Stimulated activated naive CD8-positive, alpha-beta T cell treated with anti-CD3 and anti-CD28 coated beads, Interleukin-15, Interleukin-2, amounts not matched to agents 100 ng/mL and 50 ng/mL, for 24 hours (primary cell): Measurements from ENCODE around the gene RPL13A.

Source experiments
- H3K27ac Mint-ChIP-seq: one replicate; pipeline ENCODE4 v1.8.0; 2021; ENCODE audit warnings: mild to moderate bottlenecking, mixed read lengths
- H3K27me3 Mint-ChIP-seq: one replicate; pipeline ENCODE4 v1.8.0; 2021; ENCODE audit warnings: mixed read lengths
- H3K36me3 Mint-ChIP-seq: one replicate; pipeline ENCODE4 v1.8.0; 2021; ENCODE audit warnings: low read depth, mixed read lengths
- H3K4me1 Mint-ChIP-seq: one replicate; pipeline ENCODE4 v1.8.0; 2021; ENCODE audit warnings: low read depth, mixed read lengths
- H3K4me3 Mint-ChIP-seq: one replicate; pipeline ENCODE4 v1.8.0; 2021; ENCODE audit warnings: mild to moderate bottlenecking, mixed read lengths
- H3K9me3 Mint-ChIP-seq: one replicate; pipeline ENCODE4 v1.8.0; 2021; ENCODE audit warnings: mixed read lengths

Gene RPL13A

GRCh38 chr19:49488046-49488862, 846 bp downstream of the RPL13A start:
- H3K4me1 Mint-ChIP-seq = peaks cover 63% of the 10 kb centered on the region
- H3K36me3 Mint-ChIP-seq = peaks cover 75% of the 10 kb centered on the region
- H3K27ac Mint-ChIP-seq = peak overlapping the region; percentile 100
- H3K27me3 Mint-ChIP-seq = peaks cover 6% of the 10 kb centered on the region
- no peaks in the 10 kb centered on the region for H3K9me3 Mint-ChIP-seq
- peak overlapping the region; percentile 100 for H3K4me3 Mint-ChIP-seq

DNA sequence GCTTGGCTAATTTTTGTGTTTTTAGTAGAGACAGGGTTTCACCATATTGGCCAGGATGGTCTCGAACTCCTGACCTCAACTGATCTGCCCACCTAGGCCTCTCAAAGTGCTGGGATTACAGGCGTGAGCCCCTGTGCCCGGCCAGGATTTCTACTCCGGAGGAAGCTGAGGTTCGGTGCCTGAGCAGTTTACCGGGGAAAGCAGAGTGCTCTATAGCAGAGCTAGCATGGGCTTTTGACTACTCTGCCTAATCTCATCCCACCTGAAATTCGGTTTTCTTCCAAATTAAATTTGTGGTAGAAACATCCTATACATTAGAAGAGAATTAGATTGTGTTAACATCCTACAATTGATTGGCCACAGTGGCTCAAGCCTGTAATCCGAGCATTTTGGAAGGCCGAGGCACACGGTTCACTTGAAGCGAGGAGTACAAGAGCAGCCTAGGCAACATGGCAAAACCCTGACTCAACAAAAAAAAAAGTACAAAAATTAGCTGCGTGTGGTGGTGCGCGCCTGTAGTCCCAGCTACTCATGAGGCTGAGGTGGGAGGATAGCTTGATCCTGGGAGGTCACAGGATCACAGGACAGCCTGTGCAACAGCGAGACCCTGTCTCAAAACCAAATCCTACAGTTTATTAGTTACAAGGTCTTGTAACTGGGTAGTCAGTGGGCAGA, 1.6 kb downstream of the RPL13A start:
- peaks cover 70% of the 10 kb centered on the region for H3K36me3 Mint-ChIP-seq
- peaks cover 6% of the 10 kb centered on the region for H3K27me3 Mint-ChIP-seq
- peaks cover 61% of the 10 kb centered on the region for H3K4me1 Mint-ChIP-seq
- peak overlapping the region; percentile 100 for H3K4me3 Mint-ChIP-seq
- H3K27ac Mint-ChIP-seq = peak overlapping the region; percentile 100
- H3K9me3 Mint-ChIP-seq = no peaks in the 10 kb centered on the region

GRCh38 chr19:49489601-49490167, 2.3 kb downstream of the RPL13A start:
- Mint-ChIP-seq H3K4me1 (peaks cover 61% of the 10 kb centered on the region), H3K9me3 (no peaks in the 10 kb centered on the region), H3K36me3 (peaks cover 70% of the 10 kb centered on the region), H3K4me3 (peak overlapping the region; percentile 100), H3K27ac (peak overlapping the region; percentile 100), H3K27me3 (peaks cover 6% of the 10 kb centered on the region)

DNA sequence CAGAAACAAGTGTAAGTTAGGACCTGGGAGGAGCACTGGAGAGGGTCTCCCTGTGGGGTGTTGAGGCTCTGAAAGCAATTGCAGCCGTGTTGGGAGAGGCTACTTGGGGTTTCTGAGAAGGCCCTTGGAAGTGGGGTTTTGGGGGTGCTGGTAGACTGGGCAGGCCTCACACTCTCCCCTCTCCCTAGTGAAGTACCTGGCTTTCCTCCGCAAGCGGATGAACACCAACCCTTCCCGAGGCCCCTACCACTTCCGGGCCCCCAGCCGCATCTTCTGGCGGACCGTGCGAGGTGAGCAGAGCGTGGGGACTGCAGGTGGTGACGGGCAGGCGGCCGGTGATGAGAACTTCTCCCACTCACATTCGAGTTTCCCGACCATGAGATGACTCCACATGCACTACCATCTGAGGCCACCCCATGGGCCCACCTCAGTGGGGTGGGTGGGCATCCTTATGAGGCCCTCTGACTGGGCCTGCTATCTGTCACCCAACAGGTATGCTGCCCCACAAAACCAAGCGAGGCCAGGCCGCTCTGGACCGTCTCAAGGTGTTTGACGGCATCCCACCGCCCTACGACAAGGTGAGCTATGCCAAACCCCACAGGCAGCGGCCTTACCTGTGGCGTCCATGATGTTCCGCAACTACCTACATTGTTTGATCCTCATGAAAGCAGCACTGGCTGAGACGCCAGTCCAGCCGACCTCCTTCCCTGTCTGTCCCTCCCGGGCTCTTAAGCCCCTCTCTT, 3.0 kb downstream of the RPL13A start:
- Mint-ChIP-seq H3K9me3 (no peaks in the 10 kb centered on the region), H3K27me3 (peaks cover 6% of the 10 kb centered on the region), H3K4me3 (peak overlapping the region; percentile 100), H3K4me1 (peaks cover 66% of the 10 kb centered on the region), H3K36me3 (peaks cover 69% of the 10 kb centered on the region), H3K27ac (peak overlapping the region; percentile 100)

DNA sequence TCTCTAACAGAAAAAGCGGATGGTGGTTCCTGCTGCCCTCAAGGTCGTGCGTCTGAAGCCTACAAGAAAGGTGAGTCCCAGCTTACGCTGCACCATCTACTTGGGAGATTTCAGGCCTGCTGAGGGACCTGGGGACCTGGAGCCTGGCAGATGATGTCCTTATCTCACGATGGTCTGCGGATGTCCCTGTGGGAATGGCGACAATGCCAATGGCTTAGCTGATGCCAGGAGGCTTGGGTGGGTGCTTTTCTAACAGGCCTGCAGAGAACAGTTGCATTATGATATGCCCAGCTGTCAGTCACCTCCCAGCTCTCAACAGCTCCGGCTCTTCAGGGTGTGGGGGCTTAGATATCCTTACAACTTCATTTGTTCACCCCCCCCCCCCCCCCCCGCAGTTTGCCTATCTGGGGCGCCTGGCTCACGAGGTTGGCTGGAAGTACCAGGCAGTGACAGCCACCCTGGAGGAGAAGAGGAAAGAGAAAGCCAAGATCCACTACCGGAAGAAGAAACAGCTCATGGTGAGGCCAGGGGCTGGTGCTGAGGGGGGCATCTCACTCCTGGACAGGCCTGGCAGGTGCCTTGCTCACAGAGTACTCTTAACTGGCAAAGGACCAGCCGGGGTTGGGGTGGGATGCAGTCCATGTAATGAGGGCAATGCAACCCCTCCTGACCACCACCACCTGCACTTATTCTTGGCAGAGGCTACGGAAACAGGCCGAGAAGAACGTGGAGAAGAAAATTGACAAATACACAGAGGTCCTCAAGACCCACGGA, 3.8 kb downstream of the RPL13A start:
- H3K9me3 Mint-ChIP-seq = no peaks in the 10 kb centered on the region
- peaks cover 6% of the 10 kb centered on the region for H3K27me3 Mint-ChIP-seq
- H3K4me1 Mint-ChIP-seq = peaks cover 68% of the 10 kb centered on the region
- peak overlapping the region; percentile 100 for H3K4me3 Mint-ChIP-seq
- peak overlapping the region; percentile 100 for H3K27ac Mint-ChIP-seq
- peaks cover 62% of the 10 kb centered on the region for H3K36me3 Mint-ChIP-seq

DNA sequence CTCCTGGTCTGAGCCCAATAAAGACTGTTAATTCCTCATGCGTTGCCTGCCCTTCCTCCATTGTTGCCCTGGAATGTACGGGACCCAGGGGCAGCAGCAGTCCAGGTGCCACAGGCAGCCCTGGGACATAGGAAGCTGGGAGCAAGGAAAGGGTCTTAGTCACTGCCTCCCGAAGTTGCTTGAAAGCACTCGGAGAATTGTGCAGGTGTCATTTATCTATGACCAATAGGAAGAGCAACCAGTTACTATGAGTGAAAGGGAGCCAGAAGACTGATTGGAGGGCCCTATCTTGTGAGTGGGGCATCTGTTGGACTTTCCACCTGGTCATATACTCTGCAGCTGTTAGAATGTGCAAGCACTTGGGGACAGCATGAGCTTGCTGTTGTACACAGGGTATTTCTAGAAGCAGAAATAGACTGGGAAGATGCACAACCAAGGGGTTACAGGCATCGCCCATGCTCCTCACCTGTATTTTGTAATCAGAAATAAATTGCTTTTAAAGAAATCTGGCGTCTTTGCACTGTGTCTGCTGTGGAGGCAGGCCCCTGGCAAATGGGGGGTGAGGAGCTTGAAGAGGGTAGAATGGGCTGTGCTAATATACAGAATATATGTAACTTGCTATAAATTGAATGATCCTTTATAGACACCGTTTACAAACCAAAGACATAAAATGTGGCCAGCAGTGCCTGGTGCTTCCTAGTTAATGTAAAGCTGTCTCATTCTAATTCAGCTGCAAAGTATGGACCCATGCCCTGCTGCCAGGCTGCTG, 4.6 kb downstream of the RPL13A start:
- peaks cover 66% of the 10 kb centered on the region for H3K4me1 Mint-ChIP-seq
- no peaks in the 10 kb centered on the region for H3K9me3 Mint-ChIP-seq
- H3K4me3 Mint-ChIP-seq = peak overlapping the region; percentile 60
- peaks cover 6% of the 10 kb centered on the region for H3K27me3 Mint-ChIP-seq
- peaks cover 65% of the 10 kb centered on the region for H3K36me3 Mint-ChIP-seq
- H3K27ac Mint-ChIP-seq = peak overlapping the region; percentile 100

DNA sequence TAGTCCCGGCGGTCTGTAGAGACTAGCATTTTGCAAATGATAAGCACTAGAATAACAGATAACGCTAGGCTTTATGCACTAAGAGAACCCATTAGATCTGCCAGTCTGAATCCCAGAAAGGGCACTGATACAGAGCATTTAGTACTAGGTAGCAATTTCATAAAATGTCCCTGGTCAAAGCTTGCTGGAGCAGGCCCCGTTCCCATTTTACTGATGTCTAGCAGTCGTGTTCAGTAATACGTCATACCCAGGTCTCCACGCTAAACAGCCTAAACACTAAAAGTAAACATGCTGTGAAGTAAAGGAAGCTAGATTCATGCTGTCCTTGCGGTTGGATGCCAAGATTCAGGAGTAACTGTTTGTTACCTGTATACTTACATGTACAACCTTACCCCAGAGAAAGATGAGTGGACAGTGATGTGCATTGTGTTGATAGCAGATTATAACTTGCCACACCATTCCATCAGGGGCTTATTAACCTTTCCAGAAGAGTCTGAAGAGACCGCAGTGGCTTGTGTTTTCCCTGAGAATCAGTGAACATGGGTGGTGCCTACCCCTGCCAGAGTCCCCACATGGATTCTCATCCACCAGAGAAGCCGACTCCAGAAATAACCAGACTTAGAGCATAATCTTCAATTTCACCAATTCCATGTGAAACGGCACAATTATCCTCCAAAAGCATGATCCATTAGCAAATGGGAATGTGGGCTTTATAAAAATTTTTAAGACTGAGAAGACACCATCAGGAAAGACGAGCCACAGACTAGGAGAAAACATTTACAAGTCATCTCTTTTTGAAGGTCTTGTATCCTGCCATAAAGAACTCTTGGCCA, 5.4 kb downstream of the RPL13A start:
- Mint-ChIP-seq H3K36me3 (peaks cover 65% of the 10 kb centered on the region), H3K4me3 (peak overlapping the region; percentile 60), H3K9me3 (no peaks in the 10 kb centered on the region), H3K27ac (peak overlapping the region; percentile 100), H3K27me3 (no peaks in the 10 kb centered on the region), H3K4me1 (peaks cover 65% of the 10 kb centered on the region)

GRCh38 chr19:49496574-49497008, 9.2 kb downstream of the RPL13A start:
- Mint-ChIP-seq H3K9me3 (no peaks in the 10 kb centered on the region), H3K4me1 (peaks cover 65% of the 10 kb centered on the region), H3K27me3 (no peaks in the 10 kb centered on the region), H3K27ac (peak overlapping the region; percentile 100), H3K4me3 (peak overlapping the region; percentile 98), H3K36me3 (peaks cover 55% of the 10 kb centered on the region)

- H3K4me3 Mint-ChIP-seq = peak overlapping the region; percentile 98
- H3K36me3 Mint-ChIP-seq = peaks cover 49% of the 10 kb centered on the region
- no peaks in the 10 kb centered on the region for H3K27me3 Mint-ChIP-seq
- H3K9me3 Mint-ChIP-seq = no peaks in the 10 kb centered on the region
- H3K4me1 Mint-ChIP-seq = peaks cover 63% of the 10 kb centered on the region
- peak overlapping the region; percentile 100 for H3K27ac Mint-ChIP-seq
These were observed 9.8 kb downstream of the RPL13A start for GRCh38 chr19:49497047-49497788.

- Mint-ChIP-seq H3K36me3 (peaks cover 43% of the 10 kb centered on the region), H3K4me3 (peak overlapping the region; percentile 98), H3K4me1 (peaks cover 61% of the 10 kb centered on the region), H3K27ac (peak overlapping the region; percentile 100), H3K27me3 (no peaks in the 10 kb centered on the region), H3K9me3 (no peaks in the 10 kb centered on the region)
These were observed 10.3 kb downstream of the RPL13A start for GRCh38 chr19:49497789-49498103.

DNA sequence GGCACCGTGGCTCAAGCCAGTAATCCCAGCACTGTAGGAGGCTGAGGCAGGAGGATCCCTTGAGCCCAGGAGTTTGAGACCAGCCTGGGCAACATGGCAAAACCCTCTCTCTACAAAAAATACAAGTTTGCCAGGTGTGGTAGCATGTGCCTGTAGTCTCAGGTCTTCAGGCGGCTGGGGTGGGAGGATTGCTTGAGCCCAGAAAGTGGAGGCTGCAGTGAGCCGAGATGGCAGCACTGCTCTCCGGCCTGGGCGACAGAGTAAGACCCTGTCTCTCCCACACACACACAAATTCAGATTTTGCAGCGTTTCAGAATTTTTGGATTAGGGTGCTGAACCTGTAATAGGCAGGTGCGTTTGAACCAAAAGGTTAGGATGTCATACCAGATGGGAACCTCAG, 11.1 kb downstream of the RPL13A start:
- Mint-ChIP-seq H3K4me1 (peaks cover 56% of the 10 kb centered on the region), H3K27me3 (no peaks in the 10 kb centered on the region), H3K4me3 (peak overlapping the region; percentile 98), H3K36me3 (peaks cover 39% of the 10 kb centered on the region), H3K27ac (peak overlapping the region; percentile 100), H3K9me3 (no peaks in the 10 kb centered on the region)

GRCh38 chr19:49499030-49499670, 11.7 kb downstream of the RPL13A start:
- H3K9me3 Mint-ChIP-seq = no peaks in the 10 kb centered on the region
- H3K4me3 Mint-ChIP-seq = peak overlapping the region; percentile 98
- peaks cover 56% of the 10 kb centered on the region for H3K4me1 Mint-ChIP-seq
- peak overlapping the region; percentile 100 for H3K27ac Mint-ChIP-seq
- H3K36me3 Mint-ChIP-seq = peaks cover 39% of the 10 kb centered on the region
- no peaks in the 10 kb centered on the region for H3K27me3 Mint-ChIP-seq
